Prostate gland (tissue), 2 donors: ENCODE results near the gene SUGCT. TPM values are rescaled to one million over a fixed set of nuclear protein-coding genes. Genes with fewer than 3 reads are reported as not detected.

ENCODE experiments used
- DNase-seq: peaks from one replicate; pipeline ENCODE4 v3.0.0-alpha.2; 2019; ENCODE audit warnings: low spot score
- H3K27ac ChIP-seq, 2 donors: fragments of 200-600 bp; sonication (generic); 2 replicates each; pipeline ENCODE4 v1.5.1; 2017 to 2019
- H3K27me3 ChIP-seq: fragments of 200-600 bp; sonication (generic); replicated peaks from 2 replicates; pipeline ENCODE4 v1.5.1; 2019; ENCODE audit not compliant: insufficient read depth
- H3K36me3 ChIP-seq, 2 donors: fragments of 200-600 bp; sonication (generic); 1 replicate in 1 of 2; 2 replicates in 1 of 2; pipeline versions ENCODE4 v1.5.1 to v1.8.1; 2017 to 2019
- H3K4me1 ChIP-seq: fragments of 200-600 bp; sonication (generic); replicated peaks from 2 replicates; pipeline ENCODE4 v1.5.1; 2019
- H3K4me3 ChIP-seq, 2 donors: fragments of 200-600 bp; sonication (generic); 2 replicates each; pipeline ENCODE4 v1.5.1; 2017 to 2019
- H3K9me3 ChIP-seq: fragments of 200-600 bp; sonication (generic); 2 replicates; pipeline ENCODE4 v1.5.1; 2017
- POLR2A ChIP-seq: fragments of 450-650 bp; IDR thresholded peaks from one replicate; pipeline ENCODE4 v1.6.1; 2016; ENCODE audit warnings: antibody characterized with exemption, mild to moderate bottlenecking
- POLR2AphosphoS5 ChIP-seq: sonication (generic); formaldehyde crosslinking; IDR thresholded peaks from one replicate; pipeline ENCODE4 v1.6.1; 2017; ENCODE audit warnings: antibody characterized with exemption
- WGBS: methylation state at CpG from one replicate; pipeline ENCODE4 v1.1.5; 2018; 5-methylcytosine and 5-hydroxymethylcytosine counted together
- intact Hi-C: fragments of 100-400 bp; cut with DNase I; formaldehyde crosslinking; loops from one replicate; pipeline ENCODE4 v1.14.2; 2022
- total RNA-seq, 2 donors: library from RNA; depleted of rRNA; stranded (reverse); fragments of >200 nt; gene quantifications; one replicate each; pipeline ENCODE4 v1.1.0, GENCODE V29; 2016
- TF ChIP-seq, protein P1 (sequence below), 4 experiments: fragments of 200-600 bp in 2 of 4; fragments of 450-650 bp in 2 of 4; sonication (generic) in 2 of 4; IDR thresholded peaks; 1 replicate in 3 of 4; 2 replicates in 1 of 4; pipeline ENCODE4 v1.5.1; 2016 to 2019; ENCODE audit warnings: antibody characterized with exemption in 4 of 4, mild to moderate bottlenecking in 2 of 4, moderate library complexity in 2 of 4

The SUGCT gene
- total RNA-seq, 2 donors from 2014 or later: 2.2 to 3.2 TPM

DNA sequence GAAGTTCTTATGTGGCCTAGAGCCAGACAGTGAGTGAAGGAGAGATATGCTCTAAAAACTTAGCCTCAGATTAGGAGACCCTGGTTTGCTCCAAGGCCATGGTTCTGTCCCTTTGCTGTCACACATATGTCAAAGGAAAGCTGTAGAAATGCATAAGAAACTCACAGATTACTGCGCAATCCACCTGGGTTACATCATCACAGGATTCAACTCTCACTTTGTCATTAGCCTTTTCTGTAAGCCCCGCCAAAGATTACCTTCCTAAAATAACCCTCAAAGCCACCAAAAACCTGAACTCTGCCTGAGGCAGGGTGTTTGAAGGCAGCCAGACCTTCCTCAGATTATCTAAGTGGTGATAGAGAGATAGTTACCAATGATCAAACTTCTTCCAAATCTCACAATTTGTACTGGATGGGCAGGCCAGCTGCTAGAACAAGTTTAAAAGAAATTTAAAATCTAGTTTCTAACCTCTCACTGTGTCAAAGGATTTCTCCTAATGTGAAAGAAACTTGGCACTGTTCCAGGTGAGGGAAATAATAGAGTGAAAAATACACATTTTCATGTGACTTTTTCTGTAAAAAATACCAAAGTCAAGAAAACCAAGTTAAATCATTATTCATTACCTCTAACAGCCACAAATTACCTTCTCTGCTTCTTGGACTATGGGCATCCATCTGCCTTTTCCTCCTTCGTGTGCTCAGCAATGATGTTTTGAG lies 567.2 kb downstream of the SUGCT start:
- no peaks in the 10 kb centered on the region for H3K9me3 ChIP-seq
- TF ChIP-seq, protein P1, sequence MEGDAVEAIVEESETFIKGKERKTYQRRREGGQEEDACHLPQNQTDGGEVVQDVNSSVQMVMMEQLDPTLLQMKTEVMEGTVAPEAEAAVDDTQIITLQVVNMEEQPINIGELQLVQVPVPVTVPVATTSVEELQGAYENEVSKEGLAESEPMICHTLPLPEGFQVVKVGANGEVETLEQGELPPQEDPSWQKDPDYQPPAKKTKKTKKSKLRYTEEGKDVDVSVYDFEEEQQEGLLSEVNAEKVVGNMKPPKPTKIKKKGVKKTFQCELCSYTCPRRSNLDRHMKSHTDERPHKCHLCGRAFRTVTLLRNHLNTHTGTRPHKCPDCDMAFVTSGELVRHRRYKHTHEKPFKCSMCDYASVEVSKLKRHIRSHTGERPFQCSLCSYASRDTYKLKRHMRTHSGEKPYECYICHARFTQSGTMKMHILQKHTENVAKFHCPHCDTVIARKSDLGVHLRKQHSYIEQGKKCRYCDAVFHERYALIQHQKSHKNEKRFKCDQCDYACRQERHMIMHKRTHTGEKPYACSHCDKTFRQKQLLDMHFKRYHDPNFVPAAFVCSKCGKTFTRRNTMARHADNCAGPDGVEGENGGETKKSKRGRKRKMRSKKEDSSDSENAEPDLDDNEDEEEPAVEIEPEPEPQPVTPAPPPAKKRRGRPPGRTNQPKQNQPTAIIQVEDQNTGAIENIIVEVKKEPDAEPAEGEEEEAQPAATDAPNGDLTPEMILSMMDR (IDR thresholded peaks at IDR 0.05): no peak
- TF ChIP-seq POLR2AphosphoS5: no peak
- TF ChIP-seq POLR2A: no peak
- H3K4me3 ChIP-seq: no peak overlapping the region
- 81% methylated on average over 3 of the region's 3 CpGs for WGBS
- no peaks in the 10 kb centered on the region for H3K4me1 ChIP-seq
- DNase-seq: no peak
- no peaks in the 10 kb centered on the region for H3K36me3 ChIP-seq
- no peaks in the 10 kb centered on the region for H3K27me3 ChIP-seq
- no peak overlapping the region for H3K27ac ChIP-seq
- intact Hi-C loops: no loop called here

DNA sequence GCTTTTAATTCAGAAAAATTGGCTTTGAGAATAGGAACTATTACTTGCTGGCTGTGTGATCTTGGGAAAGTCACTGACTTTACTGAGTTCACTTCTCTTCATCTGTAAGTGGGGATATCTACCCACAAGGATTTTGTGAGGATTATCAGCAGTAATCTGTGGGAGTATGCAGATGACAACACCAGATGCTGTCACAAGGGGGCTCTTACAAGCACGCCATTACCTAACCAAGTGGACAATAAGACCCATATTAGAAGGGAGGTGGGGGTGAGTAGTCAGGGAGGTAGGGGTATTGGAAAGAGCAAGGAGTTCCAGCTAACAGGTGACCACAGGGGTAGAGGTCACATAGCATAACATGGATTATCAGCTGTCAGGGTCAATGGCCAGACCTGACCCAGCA lies 569.4 kb downstream of the SUGCT start:
- Histone ChIP-seq H3K27ac (no peak overlapping the region), H3K4me3 (no peak overlapping the region), H3K36me3 (no peaks in the 10 kb centered on the region), H3K4me1 (no peaks in the 10 kb centered on the region), H3K27me3 (no peaks in the 10 kb centered on the region), H3K9me3 (no peaks in the 10 kb centered on the region)
- DNase-seq: no peak
- WGBS: 100% methylated on average over 1 of the region's 1 CpG
- intact Hi-C loops: no loop called here
- TF ChIP-seq POLR2AphosphoS5 (no peak), POLR2A (no peak)
- TF ChIP-seq, protein P1 (IDR thresholded peaks at IDR 0.05): no peak

DNA sequence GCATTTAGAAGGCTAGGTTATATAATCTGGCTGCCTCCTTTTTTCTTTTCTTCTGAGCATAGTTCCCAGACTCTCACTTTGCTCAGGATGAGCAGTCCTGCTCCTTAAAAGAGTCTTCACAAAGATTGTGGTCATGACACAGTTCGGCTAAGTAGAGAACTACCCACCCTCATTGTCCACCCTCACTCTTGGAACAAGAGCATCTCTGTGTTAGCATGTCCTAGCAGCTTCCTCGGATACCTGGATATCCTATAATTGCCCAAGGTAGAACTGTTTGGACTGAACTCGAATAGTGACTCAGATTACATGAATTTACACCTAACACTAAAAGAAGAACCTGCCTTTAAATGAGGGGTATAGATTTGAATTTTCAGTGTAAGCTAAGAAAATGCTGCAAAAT lies 572.0 kb downstream of the SUGCT start:
- Histone ChIP-seq H3K27ac (no peak overlapping the region), H3K4me1 (no peaks in the 10 kb centered on the region), H3K36me3 (no peaks in the 10 kb centered on the region), H3K4me3 (no peak overlapping the region), H3K9me3 (no peaks in the 10 kb centered on the region), H3K27me3 (no peaks in the 10 kb centered on the region)
- DNase-seq: no peak
- TF ChIP-seq POLR2A (no peak), POLR2AphosphoS5 (no peak)
- TF ChIP-seq, protein P1 (IDR thresholded peaks at IDR 0.05): no peak
- intact Hi-C loops: no loop called here
- 58% methylated on average over 3 of the region's 3 CpGs for WGBS

DNA sequence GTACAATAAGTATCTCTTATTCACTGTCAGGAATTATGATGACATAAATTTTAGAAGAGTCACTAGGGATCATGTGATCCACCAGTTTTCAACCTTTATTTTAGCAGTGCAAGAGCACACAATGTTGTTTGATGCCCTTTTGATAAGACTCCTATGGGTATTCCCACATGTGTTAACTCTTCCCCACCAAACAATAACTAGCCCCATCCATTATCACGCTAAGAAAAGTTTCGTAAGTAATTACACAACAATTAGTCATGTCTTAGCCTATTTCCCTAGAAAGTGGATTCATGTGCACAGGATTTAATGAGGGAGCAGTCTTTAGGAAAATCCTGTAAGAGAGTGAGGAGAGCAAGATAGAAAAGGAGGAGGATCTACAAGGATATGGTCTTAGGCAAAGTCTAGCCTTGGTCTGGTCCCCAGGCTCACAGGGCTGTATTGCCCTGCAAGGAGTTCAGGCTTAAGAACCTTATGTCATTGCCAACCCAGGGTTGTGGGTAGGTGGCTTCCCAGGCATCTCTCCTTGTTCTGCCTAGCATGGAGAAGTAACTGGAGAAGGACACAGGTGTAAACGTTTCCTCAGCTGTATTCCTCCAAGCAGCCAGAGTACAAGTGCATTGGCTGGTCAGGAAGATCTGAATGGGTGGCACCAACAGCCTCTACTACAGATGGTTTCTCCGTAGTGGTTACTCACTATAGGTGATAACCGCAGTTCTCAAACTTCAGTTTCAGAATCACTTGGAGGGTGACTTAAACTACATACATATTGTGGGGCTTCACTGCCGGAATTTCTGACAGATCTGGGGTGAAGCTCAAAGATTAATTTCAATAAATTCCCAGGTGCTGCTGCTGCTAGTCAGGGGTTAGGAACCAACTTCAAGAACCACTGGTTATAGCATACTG lies 574.5 kb downstream of the SUGCT start:
- Histone ChIP-seq H3K27ac (no peak overlapping the region), H3K27me3 (no peaks in the 10 kb centered on the region), H3K4me3 (no peak overlapping the region), H3K4me1 (no peaks in the 10 kb centered on the region), H3K9me3 (no peaks in the 10 kb centered on the region), H3K36me3 (no peaks in the 10 kb centered on the region)
- WGBS: 89% methylated on average over 6 of the region's 6 CpGs
- TF ChIP-seq POLR2A: no peak
- no peak for TF ChIP-seq POLR2AphosphoS5
- TF ChIP-seq, protein P1 (IDR thresholded peaks at IDR 0.05): no peak
- intact Hi-C loops: no loop called here
- DNase-seq: no peak
